22Rv1 (cell line): ENCODE measurements around the gene ATF6B.

ENCODE experiments used
- CTCF ChIP-seq: fragments of 450-650 bp; IDR thresholded peaks from 2 replicates; pipeline ENCODE4 v1.5.1; 2017; ENCODE audit warnings: mild to moderate bottlenecking
- ZFX ChIP-seq: fragments of 450-650 bp; IDR thresholded peaks from 2 replicates; pipeline ENCODE4 v1.6.1; 2017; ENCODE audit warnings: antibody characterized with exemption, borderline replicate concordance

DNA sequence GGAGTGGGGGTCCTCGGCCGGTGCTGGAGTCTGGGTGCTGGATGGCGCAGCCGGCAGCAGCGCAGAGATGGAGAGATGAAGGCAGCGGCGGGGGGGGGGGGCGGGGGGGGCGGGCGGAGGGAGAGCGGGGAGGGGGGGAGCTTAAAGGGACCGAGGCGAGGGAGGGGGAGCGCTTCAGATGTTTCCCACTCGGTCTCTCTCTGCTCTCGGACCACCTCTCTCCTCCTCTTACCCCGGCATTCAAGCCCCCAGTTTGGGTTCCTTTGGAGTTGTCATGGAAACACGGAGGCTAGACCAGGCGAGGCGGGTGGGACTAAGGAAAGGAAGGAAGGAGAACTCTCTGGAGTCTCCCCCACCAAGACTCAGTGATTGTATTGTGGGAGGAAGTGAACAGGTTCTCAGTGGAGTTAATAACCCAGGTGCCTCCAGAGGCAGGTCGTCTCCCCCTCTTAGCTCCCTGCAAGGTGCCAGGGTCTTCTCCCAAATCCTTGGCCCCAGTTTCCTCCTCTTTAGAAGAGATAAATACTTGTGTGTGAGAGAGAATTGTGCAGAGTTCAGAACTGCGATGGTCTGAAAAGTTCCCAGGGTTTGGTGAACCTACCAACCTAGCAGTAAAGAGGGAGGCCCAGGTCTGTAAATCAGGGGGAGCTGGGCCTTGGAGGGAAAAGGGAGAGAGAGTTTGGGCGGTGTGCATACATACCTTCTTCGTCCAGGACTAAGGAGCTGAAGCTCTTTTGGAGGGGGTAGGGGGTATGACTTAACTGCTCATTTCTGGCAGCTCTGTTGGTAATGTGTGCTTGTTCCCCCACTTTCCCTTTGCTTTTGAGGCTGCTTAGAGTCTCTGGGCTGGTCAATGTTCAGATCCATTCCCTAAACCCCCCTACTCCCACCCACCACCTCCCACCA is 24.1 kb upstream of the ATF6B start, which contains the start of gene PRRT1:
- TF ChIP-seq CTCF, result no peak
- no peak for TF ChIP-seq ZFX
